ENCODE data around the gene CEPT1.

- TF ChIP-seq, protein P1, sequence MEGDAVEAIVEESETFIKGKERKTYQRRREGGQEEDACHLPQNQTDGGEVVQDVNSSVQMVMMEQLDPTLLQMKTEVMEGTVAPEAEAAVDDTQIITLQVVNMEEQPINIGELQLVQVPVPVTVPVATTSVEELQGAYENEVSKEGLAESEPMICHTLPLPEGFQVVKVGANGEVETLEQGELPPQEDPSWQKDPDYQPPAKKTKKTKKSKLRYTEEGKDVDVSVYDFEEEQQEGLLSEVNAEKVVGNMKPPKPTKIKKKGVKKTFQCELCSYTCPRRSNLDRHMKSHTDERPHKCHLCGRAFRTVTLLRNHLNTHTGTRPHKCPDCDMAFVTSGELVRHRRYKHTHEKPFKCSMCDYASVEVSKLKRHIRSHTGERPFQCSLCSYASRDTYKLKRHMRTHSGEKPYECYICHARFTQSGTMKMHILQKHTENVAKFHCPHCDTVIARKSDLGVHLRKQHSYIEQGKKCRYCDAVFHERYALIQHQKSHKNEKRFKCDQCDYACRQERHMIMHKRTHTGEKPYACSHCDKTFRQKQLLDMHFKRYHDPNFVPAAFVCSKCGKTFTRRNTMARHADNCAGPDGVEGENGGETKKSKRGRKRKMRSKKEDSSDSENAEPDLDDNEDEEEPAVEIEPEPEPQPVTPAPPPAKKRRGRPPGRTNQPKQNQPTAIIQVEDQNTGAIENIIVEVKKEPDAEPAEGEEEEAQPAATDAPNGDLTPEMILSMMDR (IDR thresholded peaks at IDR 0.05; ENCODE audit: low read length), result no peak
- no peak for TF ChIP-seq EZH2 (IDR thresholded peaks at IDR 0.05; ENCODE audit: borderline replicate concordance, low read length)
These were observed 10.6 kb upstream of the CEPT1 start for GRCh38 chr1:111129376-111129775.
